Epithelial cell of esophagus (primary cell): ENCODE data around the gene SRP9.
"Not testable (repeated sequence)": the region's sequence is repeated elsewhere in the genome, so short reads cannot be mapped to it uniquely, and the experiment has no call there.

Experiments
- DNase-seq: peaks from one replicate; pipeline ENCODE4 v3.0.0; 2010; ENCODE audit warnings: low read depth
- H3K4me3 ChIP-seq: 2 replicates; pipeline ENCODE4 v1.5.1; 2011; ENCODE audit warnings: mild to moderate bottlenecking, low read length, control low read depth
- TF ChIP-seq, protein P1 (sequence below): IDR thresholded peaks from 2 replicates; pipeline ENCODE4 v1.5.1; 2011; ENCODE audit warnings: low read depth, mild to moderate bottlenecking, low read length, control low read depth, inconsistent platforms; ENCODE audit not compliant: insufficient read depth; ENCODE audit errors: missing control alignments

The SRP9 gene

DNA sequence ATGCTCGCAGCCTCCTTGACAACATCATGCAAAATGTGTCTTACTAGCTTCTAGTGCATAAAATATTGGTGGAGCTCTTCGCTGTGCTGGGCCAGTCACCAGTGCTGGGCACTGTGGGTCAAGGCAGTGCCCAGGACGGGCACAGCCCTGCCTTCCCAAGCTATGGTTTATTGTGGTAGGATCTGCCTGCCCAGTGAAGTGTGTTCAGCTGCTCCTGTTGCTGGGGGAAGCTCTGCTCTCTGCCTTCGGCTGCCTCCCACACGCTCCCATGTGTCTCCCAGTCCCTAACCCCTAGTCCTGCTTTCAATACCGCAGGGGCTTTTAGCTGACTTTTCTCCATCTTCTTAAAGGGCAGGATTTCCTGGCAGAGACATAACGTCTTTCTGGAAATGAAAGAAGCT, 48.0 kb downstream of the SRP9 start:
- no peak for DNase-seq
- no peak overlapping the region for H3K4me3 ChIP-seq
- TF ChIP-seq, protein P1, sequence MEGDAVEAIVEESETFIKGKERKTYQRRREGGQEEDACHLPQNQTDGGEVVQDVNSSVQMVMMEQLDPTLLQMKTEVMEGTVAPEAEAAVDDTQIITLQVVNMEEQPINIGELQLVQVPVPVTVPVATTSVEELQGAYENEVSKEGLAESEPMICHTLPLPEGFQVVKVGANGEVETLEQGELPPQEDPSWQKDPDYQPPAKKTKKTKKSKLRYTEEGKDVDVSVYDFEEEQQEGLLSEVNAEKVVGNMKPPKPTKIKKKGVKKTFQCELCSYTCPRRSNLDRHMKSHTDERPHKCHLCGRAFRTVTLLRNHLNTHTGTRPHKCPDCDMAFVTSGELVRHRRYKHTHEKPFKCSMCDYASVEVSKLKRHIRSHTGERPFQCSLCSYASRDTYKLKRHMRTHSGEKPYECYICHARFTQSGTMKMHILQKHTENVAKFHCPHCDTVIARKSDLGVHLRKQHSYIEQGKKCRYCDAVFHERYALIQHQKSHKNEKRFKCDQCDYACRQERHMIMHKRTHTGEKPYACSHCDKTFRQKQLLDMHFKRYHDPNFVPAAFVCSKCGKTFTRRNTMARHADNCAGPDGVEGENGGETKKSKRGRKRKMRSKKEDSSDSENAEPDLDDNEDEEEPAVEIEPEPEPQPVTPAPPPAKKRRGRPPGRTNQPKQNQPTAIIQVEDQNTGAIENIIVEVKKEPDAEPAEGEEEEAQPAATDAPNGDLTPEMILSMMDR = no peak

DNA sequence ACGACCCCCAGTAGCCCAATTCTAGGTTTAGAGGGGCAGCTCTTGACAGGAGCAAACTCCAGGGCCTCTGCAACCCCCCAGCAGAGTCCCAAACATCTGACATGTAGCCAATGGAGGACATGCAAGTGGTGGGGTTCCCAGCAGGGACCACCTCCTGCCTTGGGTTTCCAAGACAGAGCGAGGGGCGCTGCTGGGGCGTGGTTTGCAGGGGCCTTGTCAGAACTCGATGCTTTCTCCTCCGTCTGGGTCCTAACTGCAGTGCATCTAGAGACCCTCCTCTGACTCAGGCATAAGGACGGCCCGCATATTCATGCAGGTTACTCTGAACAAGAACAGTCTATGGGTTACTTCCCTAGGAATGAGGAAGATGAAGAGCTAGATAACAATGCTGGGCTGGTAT, 49.5 kb downstream of the SRP9 start:
- no peak overlapping the region for H3K4me3 ChIP-seq
- TF ChIP-seq, protein P1 = no peak
- no peak for DNase-seq

DNA sequence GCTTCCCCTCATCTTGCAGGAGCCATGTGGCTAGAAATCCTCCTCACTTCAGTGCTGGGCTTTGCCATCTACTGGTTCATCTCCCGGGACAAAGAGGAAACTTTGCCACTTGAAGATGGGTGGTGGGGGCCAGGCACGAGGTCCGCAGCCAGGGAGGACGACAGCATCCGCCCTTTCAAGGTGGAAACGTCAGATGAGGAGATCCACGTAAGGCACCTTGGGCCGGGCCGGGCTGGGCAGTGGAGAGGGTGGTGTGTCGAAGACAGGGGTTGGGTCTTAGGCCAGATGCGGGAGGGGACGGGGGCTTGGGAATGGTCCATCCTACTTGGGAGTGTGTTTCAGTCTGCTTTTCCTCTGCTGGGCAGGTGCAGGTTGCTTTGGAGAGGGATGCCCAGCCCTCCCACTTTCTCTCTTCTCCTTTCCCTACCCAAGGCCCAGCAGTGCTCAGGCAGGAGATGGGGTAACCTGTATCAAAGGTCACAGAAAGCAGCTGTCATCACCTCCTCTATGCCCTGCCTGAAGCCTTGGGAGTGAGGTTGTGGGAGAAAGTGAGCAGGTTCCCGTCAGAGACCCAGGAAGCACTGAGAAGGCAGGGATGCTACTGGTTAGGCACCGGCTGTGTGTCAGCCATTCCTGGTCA, 51.2 kb downstream of the SRP9 start:
- TF ChIP-seq, protein P1 = no peak
- DNase-seq = no peak
- H3K4me3 ChIP-seq = no peak overlapping the region

DNA sequence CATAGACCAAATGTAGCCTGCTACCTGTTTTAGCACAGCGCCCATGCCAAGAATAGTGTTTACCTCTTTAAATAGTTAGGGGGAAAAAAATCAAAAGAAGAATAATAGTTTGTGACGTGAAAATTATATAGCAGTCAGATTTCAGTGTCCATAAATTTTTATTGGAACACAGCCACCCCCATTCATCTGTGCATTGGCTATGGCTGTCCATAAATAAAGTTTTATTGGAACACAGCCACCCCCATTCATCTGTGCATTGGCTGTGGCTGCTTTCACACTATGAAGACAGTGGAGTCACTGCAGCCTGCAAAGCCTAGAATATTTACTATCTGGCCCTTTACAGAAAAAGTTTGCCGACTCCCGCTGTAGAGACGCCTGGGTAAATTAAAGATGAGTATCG, 53.2 kb downstream of the SRP9 start:
- DNase-seq = no peak
- TF ChIP-seq, protein P1 = no peak

DNA sequence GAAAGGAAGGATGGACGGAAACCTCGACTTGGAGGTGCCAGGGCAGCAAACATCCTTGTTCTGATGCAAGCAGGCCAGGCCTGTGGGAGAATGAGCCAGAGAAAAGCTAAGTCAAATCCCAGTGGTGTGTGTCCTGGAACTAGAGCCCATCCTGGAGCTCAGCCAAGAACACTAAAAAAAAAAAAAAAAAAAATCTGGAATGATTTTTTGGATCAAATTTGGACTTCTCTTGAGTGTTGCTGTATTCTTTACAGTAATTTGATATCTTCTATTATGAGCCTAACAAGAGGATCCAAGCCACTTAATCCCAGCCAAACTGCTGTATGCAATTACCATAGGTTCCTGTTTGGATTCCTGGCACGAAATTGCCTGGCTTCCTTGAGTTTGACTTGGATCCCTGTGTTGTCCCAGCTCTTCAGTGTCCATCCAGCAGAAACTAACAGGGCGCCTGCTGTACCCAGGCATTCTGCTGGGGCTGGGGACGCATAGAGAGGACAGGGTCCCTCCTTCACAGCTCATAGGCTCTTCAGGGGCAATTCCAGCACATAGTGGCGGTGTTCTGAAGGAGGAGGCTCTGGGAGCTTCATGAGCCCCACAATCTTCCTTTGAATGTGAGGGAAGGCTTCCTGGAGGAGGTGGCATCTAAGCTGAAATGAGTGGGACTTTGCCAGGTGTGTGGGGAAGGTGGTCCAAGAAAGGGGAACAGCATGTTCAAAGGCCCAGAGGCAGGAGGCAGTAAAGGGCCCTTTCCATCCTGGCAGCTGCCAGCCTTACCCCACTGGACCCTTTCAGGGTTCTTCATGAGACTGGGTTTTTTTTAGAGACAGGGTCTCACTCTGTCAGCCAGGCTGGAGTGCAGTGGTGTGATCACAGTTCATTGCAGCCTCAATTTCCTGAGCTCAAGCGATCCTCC, 57.0 kb downstream of the SRP9 start:
- TF ChIP-seq, protein P1 = no peak
- H3K4me3 ChIP-seq = no peak overlapping the region
- no peak for DNase-seq

More for the DNA sequence above, 53.2 kb downstream of the SRP9 start:
- no peak overlapping the region for H3K4me3 ChIP-seq

DNA sequence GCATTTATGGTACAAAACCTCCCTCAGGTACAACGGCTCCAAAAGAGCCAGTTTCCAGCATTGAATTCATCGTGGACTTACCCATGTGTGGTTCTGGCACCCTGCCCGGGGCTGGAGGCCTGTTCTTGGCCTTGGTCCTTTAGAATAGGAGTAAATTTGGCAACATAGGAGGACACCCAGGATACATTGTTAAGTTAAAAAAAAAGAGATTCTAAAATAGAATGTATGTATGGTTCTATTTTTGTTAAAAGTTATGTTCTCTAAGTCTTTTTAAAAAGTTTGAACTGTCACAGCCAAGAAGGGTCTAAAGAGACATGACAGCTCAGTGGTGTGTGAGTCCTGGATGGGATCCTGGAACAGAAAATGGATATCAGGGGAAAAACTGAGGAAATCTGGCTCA, 58.2 kb downstream of the SRP9 start:
- no peak overlapping the region for H3K4me3 ChIP-seq
- TF ChIP-seq, protein P1 = no peak
- no peak for DNase-seq

DNA sequence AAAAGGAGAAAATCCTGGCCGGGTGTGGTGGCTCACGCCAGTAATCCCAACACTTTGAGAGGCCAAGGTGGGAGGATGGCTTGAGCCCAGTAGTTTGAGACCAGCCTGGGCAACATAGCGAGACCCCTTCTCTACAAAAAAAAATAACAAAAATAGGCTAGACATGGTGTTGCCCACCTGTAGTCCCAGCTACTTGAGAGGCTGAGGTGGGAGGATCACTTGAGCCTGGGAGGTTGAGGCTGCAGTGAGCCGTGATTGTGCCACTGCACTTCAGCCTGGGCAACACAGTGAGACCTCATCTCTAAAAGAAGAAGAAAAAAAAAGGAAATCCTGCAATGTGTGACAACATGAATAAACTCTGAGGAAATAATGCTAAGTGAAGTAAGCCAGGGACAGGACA, 58.7 kb downstream of the SRP9 start:
- H3K4me3 ChIP-seq, DNase-seq: not testable (repeated sequence)
